NCI-H345 treated with DMSO at 0.1 percent for 48 hours (cell line): ENCODE data around the gene IL37.

Experiments
- DNase-seq: peaks from one replicate; lab custom pipeline; 2025; ENCODE audit not compliant: unreplicated experiment; lab: John Stamatoyannopoulos, UW

Gene IL37, protein sequence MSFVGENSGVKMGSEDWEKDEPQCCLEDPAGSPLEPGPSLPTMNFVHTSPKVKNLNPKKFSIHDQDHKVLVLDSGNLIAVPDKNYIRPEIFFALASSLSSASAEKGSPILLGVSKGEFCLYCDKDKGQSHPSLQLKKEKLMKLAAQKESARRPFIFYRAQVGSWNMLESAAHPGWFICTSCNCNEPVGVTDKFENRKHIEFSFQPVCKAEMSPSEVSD

DNA sequence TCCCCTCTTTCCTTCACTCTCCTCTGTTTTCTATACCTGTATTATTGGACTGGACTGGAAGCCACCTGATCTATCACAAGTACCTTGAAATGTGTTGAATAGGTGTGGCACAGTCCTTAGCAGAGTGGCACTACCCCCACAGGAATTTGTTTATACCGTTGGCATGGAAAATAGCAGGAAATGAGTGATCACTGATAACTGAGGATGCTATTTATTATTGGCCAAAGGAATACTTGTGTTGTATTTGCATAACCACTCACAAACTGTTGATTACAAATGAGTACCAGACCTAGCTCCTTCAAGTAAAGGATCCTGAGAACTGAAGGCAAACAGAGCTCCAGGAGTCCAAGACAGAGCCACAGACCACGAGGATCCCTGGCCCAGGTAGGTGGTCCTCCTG lies at the start of gene IL37:
TSS of gene IL37 (plus strand) at position 301 of the 400 bp plus-strand sequence. CDS start 1,848 bp downstream, outside the sequence.
- no peak for DNase-seq

DNA sequence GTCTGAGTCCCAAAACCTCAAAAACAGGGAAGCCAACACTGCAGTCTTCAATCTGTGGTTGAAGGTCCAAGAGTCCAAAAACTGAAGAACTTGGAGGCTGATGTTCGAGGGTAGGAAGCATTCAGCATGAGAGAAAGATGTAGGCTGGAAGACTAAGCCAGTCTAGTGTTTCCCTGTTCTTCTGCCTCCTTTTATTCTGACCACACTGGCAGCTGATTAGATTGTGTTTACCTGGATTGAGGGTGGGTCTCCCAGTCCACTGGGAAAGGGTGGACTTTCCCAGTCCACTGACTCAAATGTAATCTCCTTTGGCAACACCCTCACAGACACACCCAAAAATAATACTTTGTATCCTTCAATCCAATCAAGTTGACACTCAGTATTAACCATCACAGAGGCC lies 46.9 kb upstream of the IL37 start:
- no peak for DNase-seq

DNA sequence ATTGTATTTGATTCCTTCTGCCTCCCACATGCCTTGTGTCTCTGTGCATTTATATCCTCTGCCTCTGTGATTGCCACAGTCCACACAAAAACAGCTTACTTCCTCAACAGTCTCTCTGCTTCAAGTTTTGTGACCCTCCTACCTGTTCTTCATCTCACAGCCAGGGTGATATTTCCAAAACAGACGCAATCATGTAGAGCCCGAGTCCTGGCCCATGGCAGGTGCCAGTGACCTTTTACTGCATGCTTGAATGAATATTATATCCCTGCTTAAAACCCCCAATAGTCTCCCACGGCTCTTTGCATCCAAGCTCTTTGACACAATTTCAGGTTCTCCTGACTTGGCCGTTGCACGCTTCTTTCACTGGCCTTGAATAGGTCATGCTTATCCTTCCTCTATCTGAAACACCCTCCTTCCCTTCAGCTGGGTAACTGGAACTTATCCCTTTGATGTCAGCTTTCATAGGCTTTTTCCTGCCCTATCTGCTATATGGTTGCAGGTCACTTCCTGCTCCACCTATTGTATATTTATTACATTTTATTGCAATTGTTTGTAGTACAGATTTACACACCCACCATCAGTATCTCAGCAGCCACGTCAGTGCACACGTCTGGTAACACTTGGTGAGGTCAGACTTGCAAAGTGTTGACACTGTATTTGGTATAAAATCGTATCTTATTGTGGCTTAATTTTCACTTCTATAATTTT lies 44.7 kb upstream of the IL37 start:
- no peak for DNase-seq

- DNase-seq: no peak
Observed at GRCh38 chr2:112867701-112868631, 43.0 kb upstream of the IL37 start.

DNA sequence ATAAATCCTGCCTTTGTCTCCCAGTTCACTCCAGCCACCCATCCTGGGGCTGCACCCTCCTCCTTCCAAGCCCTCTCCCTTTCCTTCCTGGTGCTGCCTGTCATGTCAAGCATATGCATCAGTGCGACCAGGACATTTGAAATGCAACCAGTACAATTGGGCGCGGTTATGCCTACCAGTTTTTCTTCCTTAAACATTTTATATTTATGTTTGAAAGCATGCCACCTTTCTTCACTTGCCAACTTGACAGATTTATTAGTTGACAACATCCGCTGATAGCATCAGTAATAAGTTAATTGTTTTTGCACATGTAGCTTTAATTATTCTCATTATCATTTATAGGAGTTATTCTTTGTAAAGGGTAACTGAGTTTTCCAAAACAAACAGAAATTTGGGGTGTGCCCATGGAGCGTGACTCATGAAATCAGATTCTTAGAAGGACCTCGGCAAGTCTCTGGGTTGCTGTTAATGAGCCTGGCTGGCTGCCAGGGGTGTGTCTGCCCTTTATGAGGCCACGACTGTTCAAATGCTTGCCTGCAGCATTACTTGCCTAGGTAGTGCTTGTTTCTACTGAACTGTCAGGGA lies 41.6 kb upstream of the IL37 start:
- DNase-seq: peak; percentile 30

DNA sequence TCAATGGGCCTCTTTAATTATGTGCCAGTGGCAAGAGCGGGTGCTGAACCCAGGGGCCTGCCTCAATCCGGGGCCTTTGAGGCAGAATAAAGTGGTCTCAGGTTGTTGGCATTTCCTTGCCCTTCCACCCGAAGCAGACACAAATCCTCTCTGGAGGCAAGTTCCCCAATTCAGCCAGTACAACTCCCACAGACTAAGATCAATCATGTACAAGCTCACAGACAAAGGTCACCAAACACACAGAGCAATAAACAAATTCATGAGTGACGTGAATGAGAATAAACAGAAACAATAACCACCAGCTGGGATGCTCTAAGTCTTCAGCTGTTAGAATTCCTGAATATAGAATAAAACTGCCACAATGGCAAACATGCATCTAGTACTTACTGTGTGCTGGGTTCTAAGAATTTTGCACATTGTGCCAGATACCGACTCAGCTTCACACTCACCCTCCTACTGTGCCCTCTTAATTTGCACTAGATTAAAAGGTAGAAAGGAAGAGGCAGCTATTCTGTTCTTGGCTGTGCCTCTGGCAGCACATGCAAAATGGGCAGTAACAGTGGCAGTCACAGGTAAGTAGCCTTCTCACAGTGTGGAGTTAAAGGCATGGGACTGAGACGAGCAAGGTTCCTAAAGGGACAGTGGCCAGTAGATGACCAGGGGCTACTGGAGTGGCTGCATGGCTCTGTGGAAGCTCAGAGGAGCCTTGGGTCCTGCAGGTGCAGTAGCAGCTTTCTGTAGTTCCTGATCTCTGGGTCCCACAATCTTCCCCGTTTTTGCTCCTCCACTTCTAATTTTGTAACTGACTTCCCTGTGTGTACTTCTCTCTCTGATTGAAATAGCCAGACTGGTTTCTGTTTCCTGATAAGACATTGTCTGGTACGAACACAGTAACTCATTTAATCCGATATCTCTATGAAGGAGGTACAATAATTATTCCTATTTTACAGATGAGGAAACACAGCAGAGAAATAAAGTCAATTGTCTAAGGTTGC lies 39.8 kb upstream of the IL37 start:
- DNase-seq: no peak

GRCh38 chr2:112876257-112876970 lies 34.6 kb upstream of the IL37 start:
- no peak for DNase-seq

DNA sequence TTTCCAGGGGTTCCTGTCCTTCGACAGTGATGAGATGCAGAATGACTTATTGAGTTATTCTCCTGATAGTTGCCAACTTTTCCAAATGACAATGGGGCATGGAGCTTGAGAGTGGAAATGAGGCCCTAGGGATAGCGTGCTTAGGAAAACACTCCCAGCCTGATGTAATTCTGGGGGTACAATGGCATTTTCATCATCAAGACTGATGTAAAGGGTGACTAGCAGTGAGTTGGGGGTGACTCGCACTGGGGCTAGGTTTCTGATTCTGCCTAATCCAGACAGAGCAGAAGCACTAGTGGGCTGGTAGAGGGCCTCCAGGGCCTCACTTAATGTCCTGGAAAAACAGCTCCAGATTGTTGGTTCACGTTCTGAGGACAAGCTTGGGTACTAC lies 34.0 kb upstream of the IL37 start:
- no peak for DNase-seq

DNA sequence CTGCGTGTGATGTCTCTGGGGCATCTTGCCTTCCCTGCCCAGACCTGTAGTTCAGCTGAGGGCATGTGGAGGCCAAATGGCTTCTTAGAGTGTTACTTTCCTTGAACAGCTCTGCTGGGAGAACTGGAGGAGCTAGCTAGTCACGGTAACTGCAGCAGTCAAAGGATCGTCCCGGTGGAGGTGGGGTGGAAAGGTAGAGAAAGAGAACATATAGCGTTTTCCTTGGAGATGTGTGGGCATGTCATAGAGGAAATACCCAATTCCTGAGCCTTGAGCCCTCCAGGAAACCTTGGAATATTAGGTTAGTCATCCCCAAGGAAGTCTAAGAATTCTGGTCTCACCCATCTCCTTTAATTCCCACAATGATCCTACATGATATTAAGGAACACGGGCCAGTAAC lies 33.5 kb upstream of the IL37 start:
- DNase-seq: no peak

- no peak for DNase-seq
Observed at GRCh38 chr2:112879491-112880041, 31.4 kb upstream of the IL37 start.

DNA sequence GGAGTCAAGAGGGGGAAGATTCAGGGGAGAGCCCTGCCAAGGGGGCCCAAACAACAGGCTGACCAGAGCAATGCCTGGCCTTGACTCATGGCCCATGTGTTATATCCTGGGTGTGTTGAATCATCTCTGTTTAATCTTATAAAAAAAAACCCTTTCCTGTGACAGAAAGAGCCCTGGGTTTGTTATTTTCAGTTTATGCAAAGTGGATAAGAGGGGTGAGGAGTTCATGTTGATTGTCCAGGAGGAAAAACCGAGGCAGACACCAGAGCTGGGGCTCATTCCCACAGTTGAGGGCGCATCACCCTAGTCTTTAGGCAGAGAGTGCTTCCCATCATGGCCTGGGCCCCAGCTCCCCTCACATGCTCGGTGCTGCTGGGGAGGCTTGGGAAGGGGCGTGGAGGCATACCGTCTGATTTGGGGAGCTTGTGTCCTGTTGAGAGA lies 30.9 kb upstream of the IL37 start:
- no peak for DNase-seq

- DNase-seq: no peak
Observed at GRCh38 chr2:112880696-112881095, 30.3 kb upstream of the IL37 start.

DNA sequence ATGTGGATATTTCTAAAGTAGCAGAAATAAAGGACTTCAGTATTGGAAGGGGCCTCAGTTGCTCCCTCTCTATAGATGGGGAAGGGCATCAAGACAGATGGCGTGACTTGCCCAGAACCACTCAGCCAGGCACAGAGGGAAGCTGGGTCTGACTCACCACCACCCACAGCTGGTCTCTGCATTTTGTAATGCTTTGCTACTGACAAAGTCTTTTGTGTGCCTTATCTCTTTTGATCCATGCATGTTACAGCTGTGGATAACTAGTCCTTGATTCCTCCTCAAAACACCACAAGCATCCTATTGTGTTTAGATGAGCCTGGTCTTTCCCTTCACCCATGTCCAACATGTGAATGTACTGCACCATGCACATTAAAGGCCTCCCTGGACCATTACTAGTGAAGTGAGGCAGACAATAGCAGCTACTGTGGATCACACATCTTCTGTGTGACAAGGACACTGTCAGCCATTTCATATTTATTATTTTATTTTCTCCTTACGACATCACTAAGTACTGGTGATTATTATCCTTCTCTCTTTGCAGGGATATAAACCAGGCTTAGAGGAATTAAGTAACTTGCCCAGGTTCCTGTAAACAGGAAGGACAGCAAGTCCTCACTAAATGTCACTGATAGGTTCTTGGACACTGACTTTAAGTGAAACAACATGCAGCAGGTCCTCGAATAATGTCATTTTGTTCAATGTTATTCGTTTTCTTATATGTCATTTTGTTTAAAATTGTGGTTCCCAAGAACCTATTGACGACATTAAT lies 29.6 kb upstream of the IL37 start:
- no peak for DNase-seq

DNA sequence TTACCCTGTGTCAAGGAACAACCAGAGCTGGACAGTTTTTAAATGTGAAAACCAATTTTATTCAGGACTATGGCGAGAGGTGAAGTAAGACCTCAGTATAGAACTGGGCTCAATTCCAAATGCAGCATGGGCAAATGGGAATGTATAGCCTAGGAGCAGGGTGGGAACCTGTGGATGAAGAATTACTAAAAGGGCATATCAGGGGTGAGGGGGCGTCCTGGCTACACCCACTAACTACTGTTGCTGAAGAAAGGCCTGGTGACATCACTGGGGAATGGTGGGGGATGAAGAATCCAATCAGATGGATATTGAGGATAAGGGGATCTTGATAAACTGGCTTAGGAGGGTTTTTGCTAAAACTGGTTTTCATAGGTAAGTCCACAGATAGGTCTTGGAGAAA lies 27.3 kb upstream of the IL37 start:
- no peak for DNase-seq

- peak; percentile 14 for DNase-seq
Observed at GRCh38 chr2:112884869-112885505, 26.0 kb upstream of the IL37 start.

- DNase-seq: no peak
Observed at GRCh38 chr2:112885506-112885902, 25.5 kb upstream of the IL37 start.

DNA sequence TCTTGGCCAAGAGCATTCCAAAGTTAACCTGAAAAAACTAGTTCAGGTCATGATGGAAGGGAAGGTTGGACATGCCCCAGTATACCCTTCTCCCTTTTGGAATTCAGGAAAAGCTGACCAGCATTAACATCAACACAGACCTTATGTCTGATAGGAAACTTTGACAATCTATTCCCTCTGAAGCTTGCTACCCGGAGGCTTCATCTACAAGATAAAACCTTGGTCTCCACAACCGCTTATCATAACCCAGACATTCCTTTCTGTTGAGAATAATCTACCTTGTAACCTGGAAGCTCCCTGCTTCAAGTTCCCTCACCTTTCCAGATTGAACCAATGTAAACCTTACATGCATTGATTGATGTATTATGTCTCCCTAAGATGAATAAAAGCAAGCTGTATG lies 24.7 kb upstream of the IL37 start:
- no peak for DNase-seq
